Erythroblast (primary cell): Measurements from ENCODE around the gene NOD1.

Experiments used
- GATA1 ChIP-seq: IDR thresholded peaks from 2 replicates; pipeline ENCODE4 v1.6.1; 2011; ENCODE audit warnings: low read depth, mild to moderate bottlenecking, control low read depth, low read length, moderate library complexity
- POLR2A ChIP-seq: IDR thresholded peaks from 2 replicates; pipeline ENCODE4 v1.6.1; 2011; ENCODE audit warnings: mild to moderate bottlenecking, low read length

- TF ChIP-seq POLR2A (no peak), GATA1 (no peak)
These were observed 71.7 kb downstream of the NOD1 start for GRCh38 chr7:30406664-30407425.
